Measurements from ENCODE around the gene NBPF12.
"Not testable (repeated sequence)": the region's sequence is repeated elsewhere in the genome, so short reads cannot be mapped to it uniquely, and the experiment has no call there.

DNA sequence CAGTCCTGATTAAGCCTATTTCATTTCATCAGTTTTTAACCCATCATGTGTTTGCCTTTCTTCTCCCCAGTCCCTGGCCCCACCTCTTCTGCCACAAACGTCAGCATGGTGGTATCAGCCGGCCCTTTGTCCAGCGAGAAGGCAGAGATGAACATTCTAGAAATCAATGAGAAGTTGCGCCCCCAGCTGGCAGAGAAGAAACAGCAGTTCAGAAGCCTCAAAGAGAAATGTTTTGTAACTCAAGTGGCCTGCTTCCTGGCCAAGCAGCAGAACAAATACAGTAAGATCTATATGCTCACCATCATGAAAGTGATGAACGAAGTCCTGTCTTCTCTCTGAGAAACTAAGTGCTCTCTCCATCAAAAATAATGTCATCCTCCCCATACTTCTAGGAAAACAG is 34.6 kb downstream of the NBPF12 start:
- TF ChIP-seq, protein P1, sequence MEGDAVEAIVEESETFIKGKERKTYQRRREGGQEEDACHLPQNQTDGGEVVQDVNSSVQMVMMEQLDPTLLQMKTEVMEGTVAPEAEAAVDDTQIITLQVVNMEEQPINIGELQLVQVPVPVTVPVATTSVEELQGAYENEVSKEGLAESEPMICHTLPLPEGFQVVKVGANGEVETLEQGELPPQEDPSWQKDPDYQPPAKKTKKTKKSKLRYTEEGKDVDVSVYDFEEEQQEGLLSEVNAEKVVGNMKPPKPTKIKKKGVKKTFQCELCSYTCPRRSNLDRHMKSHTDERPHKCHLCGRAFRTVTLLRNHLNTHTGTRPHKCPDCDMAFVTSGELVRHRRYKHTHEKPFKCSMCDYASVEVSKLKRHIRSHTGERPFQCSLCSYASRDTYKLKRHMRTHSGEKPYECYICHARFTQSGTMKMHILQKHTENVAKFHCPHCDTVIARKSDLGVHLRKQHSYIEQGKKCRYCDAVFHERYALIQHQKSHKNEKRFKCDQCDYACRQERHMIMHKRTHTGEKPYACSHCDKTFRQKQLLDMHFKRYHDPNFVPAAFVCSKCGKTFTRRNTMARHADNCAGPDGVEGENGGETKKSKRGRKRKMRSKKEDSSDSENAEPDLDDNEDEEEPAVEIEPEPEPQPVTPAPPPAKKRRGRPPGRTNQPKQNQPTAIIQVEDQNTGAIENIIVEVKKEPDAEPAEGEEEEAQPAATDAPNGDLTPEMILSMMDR (conservative IDR thresholded peaks at IDR 0.05; ENCODE audit: low read length) = peak; percentile 47
- TF ChIP-seq EZH2phosphoT487 (IDR thresholded peaks at IDR 0.05; ENCODE audit: borderline replicate concordance, low read depth, low read length) = not testable (repeated sequence)
